Endothelial cell (in vitro differentiated cells): Measurements from ENCODE around the gene FOSL1. TPM values are rescaled to one million over a fixed set of nuclear protein-coding genes. Genes with fewer than 3 reads are reported as not detected.

ENCODE experiments used
- DNase-seq: peaks from one replicate; pipeline ENCODE4 v3.0.0; 2021; ENCODE audit warnings: low spot score
- H3K27ac Mint-ChIP-seq: one replicate; pipeline ENCODE4 v1.8.0; 2021; ENCODE audit warnings: mixed read lengths, inconsistent platforms; ENCODE audit not compliant: unreplicated experiment
- H3K27me3 Mint-ChIP-seq: one replicate; pipeline ENCODE4 v1.8.0; 2021; ENCODE audit warnings: mild to moderate bottlenecking, moderate library complexity, mixed read lengths, inconsistent platforms; ENCODE audit not compliant: unreplicated experiment
- H3K36me3 Mint-ChIP-seq: one replicate; pipeline ENCODE4 v1.8.0; 2021; ENCODE audit warnings: mild to moderate bottlenecking, low read depth, mixed read lengths, inconsistent platforms; ENCODE audit not compliant: unreplicated experiment
- H3K4me1 Mint-ChIP-seq: one replicate; pipeline ENCODE4 v1.8.0; 2021; ENCODE audit warnings: mild to moderate bottlenecking, mixed read lengths, inconsistent platforms; ENCODE audit not compliant: unreplicated experiment
- H3K4me3 Mint-ChIP-seq: one replicate; pipeline ENCODE4 v1.8.0; 2021; ENCODE audit warnings: mild to moderate bottlenecking, mixed read lengths, inconsistent platforms; ENCODE audit not compliant: unreplicated experiment
- H3K9me3 Mint-ChIP-seq: one replicate; pipeline ENCODE4 v1.8.0; 2021; ENCODE audit warnings: mixed read lengths, inconsistent platforms; ENCODE audit not compliant: unreplicated experiment
- total RNA-seq: library from RNA; stranded (reverse); fragmentation: NEBNext Ultra II Directional; extraction: Animal tissue kit (Norgen Biotek cat#: 25700); gene quantifications from one replicate; pipeline ENCODE4 v1.2.1, GENCODE V29; 2021; ENCODE audit not compliant: unreplicated experiment
- TF ChIP-seq, protein P1 (sequence below): fragments of 200-600 bp; sonication (generic); IDR thresholded peaks from one replicate; pipeline ENCODE4 v1.5.0; 2021; ENCODE audit warnings: antibody characterized with exemption; ENCODE audit not compliant: unreplicated experiment

The FOSL1 gene
- total RNA-seq, 1 donor from 2014 or later: 1.3 TPM

DNA sequence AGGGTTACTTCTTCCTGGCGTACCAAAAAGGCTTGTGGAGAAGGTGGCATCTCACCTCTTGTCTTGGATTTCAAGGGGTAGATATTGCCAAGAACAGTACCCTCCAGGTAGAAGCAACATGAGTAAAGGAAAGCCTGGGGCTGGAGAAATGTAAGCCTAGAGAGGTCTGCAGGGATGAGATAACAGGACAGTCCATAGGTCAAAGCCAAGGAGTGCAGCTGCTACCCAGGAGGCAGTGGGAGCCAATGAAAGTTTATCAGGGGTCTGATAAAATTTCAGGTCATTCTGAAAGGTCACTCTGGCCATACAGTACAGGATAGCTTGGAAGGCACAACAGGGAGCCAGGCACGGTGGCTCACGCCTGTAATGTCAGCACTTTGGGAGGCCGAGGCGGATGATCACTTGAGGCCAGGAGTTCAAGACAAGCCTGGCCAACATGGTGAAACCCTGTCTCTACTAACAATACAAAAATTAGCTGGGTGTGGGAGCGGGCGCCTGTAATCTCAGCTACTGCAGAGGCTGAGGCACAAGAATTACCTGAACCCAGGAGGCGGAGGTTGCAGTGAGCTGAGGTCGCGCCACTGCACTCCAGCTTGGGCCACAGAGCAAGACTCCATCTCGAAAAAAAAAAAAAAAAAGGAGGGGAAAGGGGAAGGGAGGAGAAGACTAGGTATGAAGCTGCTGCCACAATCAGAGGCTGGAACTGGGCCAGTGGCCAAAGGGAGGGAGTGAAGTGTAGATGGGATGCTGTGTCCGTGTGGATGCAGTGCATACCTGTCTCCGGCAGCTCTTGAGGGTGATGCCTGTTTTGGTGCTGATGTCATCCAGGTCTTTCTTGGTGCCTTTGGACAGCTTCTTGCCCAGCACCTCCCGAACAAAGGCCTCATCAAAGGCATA, 13.1 kb downstream of the FOSL1 start:
- TF ChIP-seq, protein P1, sequence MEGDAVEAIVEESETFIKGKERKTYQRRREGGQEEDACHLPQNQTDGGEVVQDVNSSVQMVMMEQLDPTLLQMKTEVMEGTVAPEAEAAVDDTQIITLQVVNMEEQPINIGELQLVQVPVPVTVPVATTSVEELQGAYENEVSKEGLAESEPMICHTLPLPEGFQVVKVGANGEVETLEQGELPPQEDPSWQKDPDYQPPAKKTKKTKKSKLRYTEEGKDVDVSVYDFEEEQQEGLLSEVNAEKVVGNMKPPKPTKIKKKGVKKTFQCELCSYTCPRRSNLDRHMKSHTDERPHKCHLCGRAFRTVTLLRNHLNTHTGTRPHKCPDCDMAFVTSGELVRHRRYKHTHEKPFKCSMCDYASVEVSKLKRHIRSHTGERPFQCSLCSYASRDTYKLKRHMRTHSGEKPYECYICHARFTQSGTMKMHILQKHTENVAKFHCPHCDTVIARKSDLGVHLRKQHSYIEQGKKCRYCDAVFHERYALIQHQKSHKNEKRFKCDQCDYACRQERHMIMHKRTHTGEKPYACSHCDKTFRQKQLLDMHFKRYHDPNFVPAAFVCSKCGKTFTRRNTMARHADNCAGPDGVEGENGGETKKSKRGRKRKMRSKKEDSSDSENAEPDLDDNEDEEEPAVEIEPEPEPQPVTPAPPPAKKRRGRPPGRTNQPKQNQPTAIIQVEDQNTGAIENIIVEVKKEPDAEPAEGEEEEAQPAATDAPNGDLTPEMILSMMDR: no peak
- H3K9me3 Mint-ChIP-seq: no peaks in the 10 kb centered on the region
- peak overlapping the region; percentile 95 for H3K4me3 Mint-ChIP-seq
- H3K27ac Mint-ChIP-seq: peak overlapping the region; percentile 18
- DNase-seq: no peak
- peaks cover 20% of the 10 kb centered on the region for H3K36me3 Mint-ChIP-seq
- H3K27me3 Mint-ChIP-seq: peaks cover 27% of the 10 kb centered on the region
- peaks cover 31% of the 10 kb centered on the region for H3K4me1 Mint-ChIP-seq

DNA sequence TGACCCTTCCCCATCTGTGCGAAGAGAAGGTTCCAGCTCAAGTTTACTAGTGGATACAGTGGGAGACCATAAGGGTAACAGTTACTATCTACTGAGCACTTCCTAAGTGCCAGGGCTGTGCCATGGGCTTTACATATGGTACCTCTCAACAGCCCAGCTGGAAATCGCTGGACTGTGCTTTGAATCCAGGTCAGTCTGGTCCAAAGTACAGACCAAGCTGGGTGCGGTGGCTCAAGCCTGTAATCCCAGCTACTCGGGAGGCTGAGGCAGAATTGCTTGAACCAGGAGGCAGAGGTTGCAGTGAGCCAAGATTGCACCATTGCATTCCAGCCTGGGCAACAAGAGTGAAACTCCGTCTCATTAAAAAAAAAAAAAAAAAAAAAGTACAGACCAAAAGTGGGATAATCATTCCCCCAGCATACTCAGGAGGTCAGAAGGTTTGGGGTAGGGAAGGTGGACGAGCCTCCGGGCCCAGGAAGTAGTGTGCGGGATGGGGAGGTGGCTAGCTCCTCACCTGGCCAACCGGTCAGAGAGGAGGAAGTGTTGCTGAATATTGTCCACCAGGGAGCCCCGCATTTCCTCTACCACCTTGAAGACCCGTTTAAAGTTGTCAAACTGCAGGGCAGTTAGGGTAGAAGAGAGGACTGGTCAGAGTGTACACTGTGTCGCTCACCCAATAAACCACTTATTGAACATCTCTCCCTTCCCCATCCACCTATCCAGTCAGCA, 14.2 kb downstream of the FOSL1 start:
- Mint-ChIP-seq H3K4me3 (peak overlapping the region; percentile 95), H3K27me3 (peaks cover 24% of the 10 kb centered on the region), H3K4me1 (peaks cover 29% of the 10 kb centered on the region), H3K36me3 (peaks cover 20% of the 10 kb centered on the region), H3K9me3 (no peaks in the 10 kb centered on the region), H3K27ac (no peak overlapping the region)
- TF ChIP-seq, protein P1: no peak
- no peak for DNase-seq

DNA sequence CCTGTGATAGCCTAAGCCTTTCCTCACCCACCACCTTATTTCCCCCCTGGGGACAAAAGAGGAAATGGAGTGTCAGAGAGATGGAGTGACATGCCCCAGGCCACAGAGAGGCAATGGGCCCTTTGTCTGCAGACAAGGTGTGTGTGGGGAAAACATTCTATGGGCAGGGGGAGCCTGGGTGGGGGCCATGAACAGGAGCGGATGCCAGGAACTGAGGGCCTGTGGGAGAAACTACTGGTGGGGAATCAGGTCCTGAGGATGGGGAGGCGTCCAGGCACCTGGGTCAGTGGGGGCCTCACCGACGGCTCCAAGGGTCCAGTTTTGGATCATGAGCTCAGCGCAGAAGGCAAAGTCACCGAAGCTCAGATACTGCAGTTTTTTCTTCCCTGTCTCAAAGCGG, 15.0 kb downstream of the FOSL1 start:
- Mint-ChIP-seq H3K4me1 (peaks cover 28% of the 10 kb centered on the region), H3K27ac (no peak overlapping the region), H3K27me3 (peaks cover 25% of the 10 kb centered on the region), H3K9me3 (no peaks in the 10 kb centered on the region), H3K36me3 (peaks cover 20% of the 10 kb centered on the region), H3K4me3 (peak overlapping the region; percentile 18)
- TF ChIP-seq, protein P1: no peak
- no peak for DNase-seq

DNA sequence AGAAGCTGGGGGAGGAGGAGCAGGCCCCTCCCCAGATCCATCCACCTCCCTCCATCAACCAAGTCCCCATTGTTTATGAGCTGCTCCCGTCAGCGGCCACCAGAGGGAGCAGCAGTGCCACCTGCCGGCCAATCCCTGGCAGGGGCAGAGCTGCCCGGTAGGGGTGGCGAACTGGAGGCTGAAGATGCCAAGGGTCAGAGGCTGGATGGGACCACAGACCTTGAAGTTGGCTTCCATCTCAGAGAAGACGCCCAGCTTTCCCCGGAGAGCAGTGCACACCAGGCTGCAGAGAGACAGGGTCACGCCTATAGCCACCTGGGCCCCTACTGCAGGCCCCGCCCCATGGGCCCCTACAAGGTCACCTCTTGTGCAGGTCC, 15.5 kb downstream of the FOSL1 start:
- H3K4me1 Mint-ChIP-seq: peaks cover 22% of the 10 kb centered on the region
- peaks cover 20% of the 10 kb centered on the region for H3K27me3 Mint-ChIP-seq
- no peaks in the 10 kb centered on the region for H3K9me3 Mint-ChIP-seq
- no peak overlapping the region for H3K4me3 Mint-ChIP-seq
- peak; percentile 90 for DNase-seq
- H3K27ac Mint-ChIP-seq: no peak overlapping the region
- H3K36me3 Mint-ChIP-seq: peaks cover 20% of the 10 kb centered on the region
- TF ChIP-seq, protein P1: peak; percentile 97
